GM13977 (cell line): ENCODE data around the gene CYSLTR2.

Experiments
- DNase-seq: peaks from one replicate; pipeline ENCODE4 v3.0.0; 2012; ENCODE audit warnings: low spot score
- in situ Hi-C: fragments of 300-500 bp; cut with MboI; formaldehyde crosslinking; loops from one replicate; pipeline ENCODE4 v1.12.0; 2022; ENCODE audit warnings: low sequenced_read_pairs, low pct_unique_long_range_greater_than_20kb, mixed read lengths, inconsistent platforms; ENCODE audit not compliant: unreplicated experiment
- TF ChIP-seq, protein P1 (sequence below): IDR thresholded peaks from 2 replicates; pipeline ENCODE4 v1.5.1; 2012; ENCODE audit warnings: mild to moderate bottlenecking, control low read depth; ENCODE audit not compliant: insufficient read depth; ENCODE audit errors: extremely low read depth, missing control alignments

Gene CYSLTR2

DNA sequence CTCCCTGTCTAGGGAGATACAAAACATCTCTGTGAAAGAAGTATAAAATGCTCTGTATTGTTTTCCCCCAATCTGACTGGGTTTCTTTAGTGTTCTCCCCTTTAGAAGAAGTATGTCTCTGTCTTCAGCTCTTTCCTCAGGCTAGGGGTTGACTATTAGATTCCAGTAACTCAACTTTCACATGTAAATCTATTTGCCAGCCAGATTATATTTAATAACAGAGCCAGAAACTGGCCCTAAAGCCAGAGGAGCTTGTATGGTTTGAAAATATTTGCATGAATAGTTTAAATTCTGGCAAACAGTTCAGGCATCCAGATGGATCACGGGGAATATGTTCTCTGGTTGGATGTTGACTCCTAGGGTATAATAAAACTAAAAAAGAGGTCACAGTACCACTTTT, 22.3 kb upstream of the CYSLTR2 start:
- in situ Hi-C loops: no loop called here
- no peak for DNase-seq
- TF ChIP-seq, protein P1, sequence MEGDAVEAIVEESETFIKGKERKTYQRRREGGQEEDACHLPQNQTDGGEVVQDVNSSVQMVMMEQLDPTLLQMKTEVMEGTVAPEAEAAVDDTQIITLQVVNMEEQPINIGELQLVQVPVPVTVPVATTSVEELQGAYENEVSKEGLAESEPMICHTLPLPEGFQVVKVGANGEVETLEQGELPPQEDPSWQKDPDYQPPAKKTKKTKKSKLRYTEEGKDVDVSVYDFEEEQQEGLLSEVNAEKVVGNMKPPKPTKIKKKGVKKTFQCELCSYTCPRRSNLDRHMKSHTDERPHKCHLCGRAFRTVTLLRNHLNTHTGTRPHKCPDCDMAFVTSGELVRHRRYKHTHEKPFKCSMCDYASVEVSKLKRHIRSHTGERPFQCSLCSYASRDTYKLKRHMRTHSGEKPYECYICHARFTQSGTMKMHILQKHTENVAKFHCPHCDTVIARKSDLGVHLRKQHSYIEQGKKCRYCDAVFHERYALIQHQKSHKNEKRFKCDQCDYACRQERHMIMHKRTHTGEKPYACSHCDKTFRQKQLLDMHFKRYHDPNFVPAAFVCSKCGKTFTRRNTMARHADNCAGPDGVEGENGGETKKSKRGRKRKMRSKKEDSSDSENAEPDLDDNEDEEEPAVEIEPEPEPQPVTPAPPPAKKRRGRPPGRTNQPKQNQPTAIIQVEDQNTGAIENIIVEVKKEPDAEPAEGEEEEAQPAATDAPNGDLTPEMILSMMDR: no peak

DNA sequence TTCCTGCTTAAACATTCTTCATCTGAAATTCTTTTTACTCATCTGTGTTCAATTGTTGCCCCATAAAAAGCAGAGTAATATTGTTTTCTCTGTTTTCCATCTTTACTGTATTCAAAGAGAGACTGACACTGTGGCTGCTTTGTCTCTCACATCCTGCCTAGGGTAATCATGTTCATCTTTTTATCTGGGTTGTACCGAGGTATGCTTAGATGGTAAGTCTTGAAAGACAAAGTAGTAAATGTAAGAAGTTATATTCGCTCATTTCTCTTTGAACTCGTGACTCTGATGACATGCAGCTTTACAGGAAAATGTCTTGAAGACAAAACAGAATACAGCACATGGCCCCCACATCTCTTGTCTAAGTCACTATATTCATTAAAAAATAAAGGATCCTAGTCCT, 20.0 kb upstream of the CYSLTR2 start:
- TF ChIP-seq, protein P1: no peak
- DNase-seq: no peak
- in situ Hi-C loops: no loop called here

- in situ Hi-C loops: no loop called here
- TF ChIP-seq, protein P1: no peak
Measured at GRCh38 chr13:48634636-48635035, 19.1 kb upstream of the CYSLTR2 start.

GRCh38 chr13:48635478-48635877, 18.3 kb upstream of the CYSLTR2 start:
- TF ChIP-seq, protein P1: no peak

More at GRCh38 chr13:48634636-48635035, 19.1 kb upstream of the CYSLTR2 start:
- DNase-seq: no peak

DNA sequence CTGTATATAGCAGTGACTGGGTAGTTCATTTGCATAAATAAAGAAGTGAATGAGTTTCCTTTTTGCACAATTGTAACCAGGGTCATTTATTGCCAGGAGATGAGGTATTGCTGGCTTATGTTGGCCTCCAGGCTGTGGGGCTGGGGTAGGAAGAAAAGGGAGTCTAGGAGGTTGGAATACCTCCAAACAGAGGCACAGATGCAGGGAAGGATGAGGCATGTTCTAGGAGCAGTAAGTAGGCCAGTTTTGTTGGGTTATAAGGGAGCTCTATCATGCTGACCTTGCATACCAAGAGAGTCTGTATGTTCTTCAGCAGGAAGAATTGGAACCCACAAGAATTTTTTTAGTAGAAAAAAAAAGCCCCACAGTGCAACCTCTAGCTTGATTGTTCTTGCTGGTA, 17.2 kb upstream of the CYSLTR2 start:
- in situ Hi-C loops: no loop called here
- DNase-seq: no peak

More at GRCh38 chr13:48635478-48635877, 18.3 kb upstream of the CYSLTR2 start:
- in situ Hi-C loops: no loop called here
- DNase-seq: no peak

DNA sequence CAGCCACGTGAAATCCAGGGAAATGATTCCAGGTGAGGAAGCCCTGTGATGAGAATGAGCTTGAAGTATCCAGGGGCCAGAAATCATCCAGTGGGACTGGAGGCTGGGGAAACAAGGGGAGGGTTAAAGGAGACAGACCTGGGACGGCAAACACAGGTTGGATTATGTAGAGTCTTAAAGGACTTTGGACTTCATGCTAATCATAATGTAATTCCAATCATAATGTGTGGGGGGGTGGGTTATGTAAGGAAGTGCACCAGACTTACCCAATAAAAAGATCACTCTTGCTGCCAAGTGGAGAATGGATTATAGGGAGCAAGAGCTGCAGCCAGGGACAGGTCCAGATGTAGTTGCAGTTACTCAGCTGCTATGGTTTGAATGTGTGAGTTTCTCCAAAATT, 16.1 kb upstream of the CYSLTR2 start:
- DNase-seq: no peak
- TF ChIP-seq, protein P1: no peak
- in situ Hi-C loops: no loop called here

More for the DNA sequence above, 17.2 kb upstream of the CYSLTR2 start:
- TF ChIP-seq, protein P1: no peak

DNA sequence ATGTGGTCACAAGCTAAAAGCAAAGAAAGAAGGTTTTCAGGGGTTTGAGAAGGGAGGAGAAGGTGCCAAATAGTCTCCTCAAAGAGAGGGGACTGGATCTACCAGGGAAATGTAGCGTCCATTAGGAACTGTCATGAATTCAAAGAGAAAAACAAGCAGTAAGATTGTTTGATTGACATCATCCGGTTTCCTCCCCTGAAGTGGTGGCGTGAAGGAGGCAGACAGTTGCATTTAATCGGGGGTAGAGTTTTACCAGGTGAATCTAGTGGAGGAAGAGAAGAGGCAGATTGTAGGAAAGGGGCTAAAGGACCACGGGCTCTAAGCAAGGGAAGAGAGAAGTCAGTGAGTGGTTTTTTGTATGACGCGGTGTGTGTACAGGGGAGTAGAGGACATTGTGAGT, 13.0 kb upstream of the CYSLTR2 start:
- TF ChIP-seq, protein P1: no peak
- DNase-seq: no peak
- in situ Hi-C loops: no loop called here
